Body of pancreas (tissue), 4 donors: Measurements from ENCODE around the gene EPG5. TPM values are rescaled to one million over a fixed set of nuclear protein-coding genes. Genes with fewer than 3 reads are reported as not detected.
"Not testable (repeated sequence)": the region's sequence is repeated elsewhere in the genome, so short reads cannot be mapped to it uniquely, and the experiment has no call there.

Source experiments
- ATAC-seq: fragments of 150-250 bp; one replicate; pipeline ENCODE4 v1.9.1; 2016
- DNase-seq, 4 donors: peaks; one replicate each; pipeline ENCODE4 v3.0.0-alpha.2; 2019
- H3K27ac ChIP-seq, 4 donors: fragments of 200-600 bp; sonication (generic); 1 replicate in 3 of 4; 2 replicates in 1 of 4; pipeline versions ENCODE4 v1.5.1 to v1.6.1; 2016 to 2019; ENCODE audit warnings: mild to moderate bottlenecking in 1 of 4, mixed read lengths in 1 of 4, moderate library complexity in 1 of 4
- H3K27me3 ChIP-seq, 2 donors: fragments of 200-600 bp; sonication (generic); one replicate each; pipeline ENCODE4 v1.6.0; 2016; ENCODE audit warnings: mild to moderate bottlenecking in 1 of 2
- H3K36me3 ChIP-seq, 2 donors: fragments of 200-600 bp; sonication (generic); replicated peaks in 1 of 2; 2 replicates each; pipeline ENCODE4 v1.5.1; 2016; ENCODE audit warnings: low read depth in 2 of 2; ENCODE audit not compliant: insufficient read depth in 1 of 2
- H3K4me1 ChIP-seq: fragments of 200-600 bp; sonication (generic); one replicate; pipeline ENCODE4 v1.6.0; 2016
- H3K4me3 ChIP-seq, 2 donors: fragments of 200-600 bp; sonication (generic); 1 replicate in 1 of 2; 2 replicates in 1 of 2; pipeline ENCODE4 v1.5.1; 2016 to 2019
- H3K9me3 ChIP-seq, 3 donors: fragments of 200-600 bp; sonication (generic); 1 replicate in 2 of 3; 2 replicates in 1 of 3; pipeline ENCODE4 v1.5.1; 2016
- CTCF ChIP-seq, 7 experiments: fragments of 450-650 bp in 4 of 7; fragments of 200-600 bp in 3 of 7; sonication (generic) in 3 of 7; IDR thresholded peaks; one replicate each; pipeline ENCODE4 v1.5.1; 2016 to 2019; ENCODE audit warnings: antibody characterized with exemption in 7 of 7
- POLR2A ChIP-seq, 3 donors: fragments of 450-650 bp; IDR thresholded peaks; one replicate each; pipeline ENCODE4 v1.6.1; 2016; ENCODE audit warnings: antibody characterized with exemption in 3 of 3, mild to moderate bottlenecking in 2 of 3
- WGBS, 2 donors: methylation state at CpG; one replicate each; pipeline ENCODE4 v1.1.5; 2017; 5-methylcytosine and 5-hydroxymethylcytosine counted together
- intact Hi-C: fragments of 100-400 bp; cut with DNase I; formaldehyde crosslinking; loops from one replicate; pipeline ENCODE4 v1.15.1; 2023
- total RNA-seq, 2 donors: library from RNA; depleted of rRNA; stranded (reverse); fragments of >200 nt; gene quantifications; one replicate each; pipeline ENCODE4 v1.1.0, GENCODE V29; 2016

The EPG5 gene
- total RNA-seq, 2 donors from 2014 or later: 13.2 to 14.5 TPM

GRCh38 chr18:45817543-45817942 lies 149.6 kb downstream of the EPG5 start:
- DNase-seq (no peak), ATAC-seq (no peak)
- H3K9me3 ChIP-seq: no peaks in the 10 kb centered on the region
- TF ChIP-seq CTCF (IDR thresholded peaks at IDR 0.05) (no peak), POLR2A (IDR thresholded peaks at IDR 0.05) (no peak)
- 44 to 60% methylated on average over 1 of the region's 1 CpG for WGBS, 2 donors
- no peak overlapping the region for H3K4me3 ChIP-seq
- intact Hi-C loops: no loop called here
- H3K36me3 ChIP-seq: no peaks in the 10 kb centered on the region
- no peaks in the 10 kb centered on the region for H3K27me3 ChIP-seq
- H3K27ac ChIP-seq: no peak overlapping the region
- no peaks in the 10 kb centered on the region for H3K4me1 ChIP-seq

GRCh38 chr18:45814733-45815132 lies 152.4 kb downstream of the EPG5 start:
- DNase-seq, intact Hi-C loops: not testable (repeated sequence)

GRCh38 chr18:45807144-45807543 lies 160.0 kb downstream of the EPG5 start:
- peak in 1 of 4 donors; percentile 12 for DNase-seq
- 16 to 38% methylated on average over 2 of the region's 2 CpGs for WGBS, 2 donors
- ATAC-seq, H3K27ac ChIP-seq, intact Hi-C loops, H3K4me1 ChIP-seq, H3K4me3 ChIP-seq, H3K36me3 ChIP-seq, H3K27me3 ChIP-seq, H3K9me3 ChIP-seq: not testable (repeated sequence)

More at GRCh38 chr18:45814733-45815132, 152.4 kb downstream of the EPG5 start:
- H3K27me3 ChIP-seq, H3K9me3 ChIP-seq, H3K4me1 ChIP-seq, ATAC-seq, H3K4me3 ChIP-seq, H3K27ac ChIP-seq, H3K36me3 ChIP-seq: not testable (repeated sequence)

- Histone ChIP-seq H3K27me3 (no peaks in the 10 kb centered on the region), H3K4me1 (no peaks in the 10 kb centered on the region), H3K4me3 (no peak overlapping the region), H3K36me3 (no peaks in the 10 kb centered on the region), H3K27ac (no peak overlapping the region), H3K9me3 (peaks cover 0 to 6% (median 0%) of the 10 kb centered on the region in 3 donors)
- intact Hi-C loops: no loop called here
- TF ChIP-seq POLR2A (IDR thresholded peaks at IDR 0.05) (no peak), CTCF (IDR thresholded peaks at IDR 0.05) (no peak)
- ATAC-seq: no peak
- no peak for DNase-seq
- WGBS, 2 donors: 57 to 59% methylated on average over 2 of the region's 2 CpGs
These were observed 160.9 kb downstream of the EPG5 start for GRCh38 chr18:45806226-45806625.

GRCh38 chr18:45805551-45805950 lies 161.6 kb downstream of the EPG5 start:
- DNase-seq: no peak
- Histone ChIP-seq H3K4me3 (no peak overlapping the region), H3K27ac (no peak overlapping the region), H3K4me1 (no peaks in the 10 kb centered on the region), H3K9me3 (peaks cover 0 to 6% (median 0%) of the 10 kb centered on the region in 3 donors), H3K36me3 (no peaks in the 10 kb centered on the region), H3K27me3 (no peaks in the 10 kb centered on the region)
- ATAC-seq: no peak
- intact Hi-C loops: no loop called here
- TF ChIP-seq POLR2A (IDR thresholded peaks at IDR 0.05) (no peak), CTCF (IDR thresholded peaks at IDR 0.05) (no peak)

- Histone ChIP-seq H3K36me3 (no peaks in the 10 kb centered on the region), H3K27ac (no peak overlapping the region), H3K4me3 (no peak overlapping the region), H3K4me1 (no peaks in the 10 kb centered on the region), H3K9me3 (peaks cover 0 to 6% (median 0%) of the 10 kb centered on the region in 3 donors), H3K27me3 (no peaks in the 10 kb centered on the region)
- TF ChIP-seq CTCF (IDR thresholded peaks at IDR 0.05): no peak
- TF ChIP-seq POLR2A (IDR thresholded peaks at IDR 0.05): no peak
- intact Hi-C loops: no loop called here
- no peak for DNase-seq
- WGBS, 2 donors: 78 to 81% methylated on average over 2 of the region's 2 CpGs
- no peak for ATAC-seq
These were observed 164.2 kb downstream of the EPG5 start for GRCh38 chr18:45802814-45803492.
